GM23338 (cell line): ENCODE results near the gene CEP19. TPM values are rescaled to one million over a fixed set of nuclear protein-coding genes. Genes with fewer than 3 reads are reported as not detected.

Source experiments
- ATAC-seq: fragments of 200-7000 bp; cut with Tn5 transposase; 3 replicates; pipeline ENCODE4 v1.9.1; 2020
- DNase-seq: peaks from one replicate; pipeline ENCODE4 v3.0.0-alpha.2; 2015; ENCODE audit warnings: low spot score
- H2AFZ ChIP-seq: fragments of 200-600 bp; sonication (generic); 2 replicates; pipeline ENCODE4 v1.8.0; 2016; ENCODE audit warnings: antibody characterized with exemption, mild to moderate bottlenecking, moderate library complexity
- H3F3A ChIP-seq: fragments of 200-600 bp; sonication (generic); replicated peaks from 2 replicates; pipeline ENCODE4 v1.8.0; 2017; ENCODE audit warnings: antibody characterized with exemption, mixed run types, low read depth
- H3K27ac ChIP-seq: fragments of 200-600 bp; sonication (generic); 2 replicates; pipeline ENCODE4 v1.6.1; 2016; ENCODE audit warnings: low read depth
- H3K27me3 ChIP-seq: fragments of 200-600 bp; sonication (generic); 2 replicates; pipeline ENCODE4 v1.8.0; 2016; ENCODE audit warnings: mild to moderate bottlenecking, mixed run types, moderate library complexity; ENCODE audit not compliant: insufficient read depth
- H3K36me3 ChIP-seq: fragments of 200-600 bp; sonication (generic); 2 replicates; pipeline ENCODE4 v1.8.0; 2016; ENCODE audit warnings: mild to moderate bottlenecking; ENCODE audit not compliant: insufficient read depth
- H3K4me1 ChIP-seq: fragments of 200-600 bp; sonication (generic); 2 replicates; pipeline ENCODE4 v1.8.0; 2016; ENCODE audit warnings: mild to moderate bottlenecking, moderate library complexity; ENCODE audit not compliant: insufficient read depth
- H3K4me2 ChIP-seq: fragments of 200-600 bp; sonication (generic); 2 replicates; pipeline ENCODE4 v1.7.1; 2017; ENCODE audit warnings: mixed run types
- H3K4me3 ChIP-seq: fragments of 200-600 bp; sonication (generic); 2 replicates; pipeline ENCODE4 v1.6.1; 2016; ENCODE audit warnings: mixed run types
- H3K79me2 ChIP-seq: fragments of 200-600 bp; sonication (generic); replicated peaks from 2 replicates; pipeline ENCODE4 v1.8.0; 2017; ENCODE audit warnings: mild to moderate bottlenecking; ENCODE audit not compliant: insufficient read depth
- H3K9me2 ChIP-seq: fragments of 200-600 bp; sonication (generic); 2 replicates; pipeline ENCODE4 v1.8.0; 2017; ENCODE audit not compliant: insufficient read depth
- H4K20me1 ChIP-seq: fragments of 200-600 bp; sonication (generic); replicated peaks from 2 replicates; pipeline ENCODE4 v1.8.0; 2017; ENCODE audit warnings: mild to moderate bottlenecking; ENCODE audit not compliant: insufficient read depth
- H3K27ac Mint-ChIP-seq: 2 replicates; pipeline ENCODE4 v1.8.0; 2020; ENCODE audit warnings: inconsistent platforms, mild to moderate bottlenecking, moderate library complexity, mixed read lengths
- H3K27me3 Mint-ChIP-seq: 3 replicates; pipeline ENCODE4 v1.8.0; 2022; ENCODE audit warnings: low read depth, mild to moderate bottlenecking, moderate library complexity, mixed read lengths, inconsistent platforms; ENCODE audit not compliant: insufficient read depth, poor library complexity
- H3K36me3 Mint-ChIP-seq: 3 replicates; pipeline ENCODE4 v1.8.0; 2021; ENCODE audit warnings: low read depth, mild to moderate bottlenecking, inconsistent platforms, moderate library complexity, mixed read lengths
- H3K4me1 Mint-ChIP-seq: 3 replicates; pipeline ENCODE4 v1.8.0; 2020; ENCODE audit warnings: mild to moderate bottlenecking, inconsistent platforms, mixed read lengths
- H3K4me3 Mint-ChIP-seq: 3 replicates; pipeline ENCODE4 v1.8.0; 2021; ENCODE audit warnings: moderate library complexity, mild to moderate bottlenecking, inconsistent platforms, mixed read lengths
- H3K9me3 Mint-ChIP-seq: 3 replicates; pipeline ENCODE4 v1.8.0; 2020; ENCODE audit warnings: moderate library complexity, mild to moderate bottlenecking, inconsistent platforms, mixed read lengths
- CREB1 ChIP-seq: fragments of 250-450 bp; sonication (Bioruptor Pico); IDR thresholded peaks from 2 replicates; pipeline ENCODE4 v1.5.0; 2020; ENCODE audit warnings: low read depth, mild to moderate bottlenecking, moderate library complexity
- EZH2 ChIP-seq: fragments of 200-600 bp; sonication (generic); IDR thresholded peaks from one replicate; pipeline ENCODE4 v1.8.0; 2017; ENCODE audit warnings: antibody characterized with exemption, mild to moderate bottlenecking, low read depth; ENCODE audit not compliant: unreplicated experiment
- POLR2AphosphoS5 ChIP-seq: IDR thresholded peaks from 2 replicates; pipeline ENCODE4 v1.6.1; 2016; ENCODE audit warnings: antibody characterized with exemption, low read depth
- ZNF114 ChIP-seq: fragments of 250-450 bp; sonication (Bioruptor Pico); IDR thresholded peaks from 2 replicates; pipeline ENCODE4 v1.5.0; 2020; ENCODE audit warnings: mild to moderate bottlenecking, moderate library complexity
- ZNF331 ChIP-seq: fragments of 250-450 bp; sonication (Bioruptor Pico); IDR thresholded peaks from 2 replicates; pipeline ENCODE4 v1.5.0; 2020; ENCODE audit warnings: low read depth, mild to moderate bottlenecking, moderate library complexity
- polyA plus RNA-seq: library from polyadenylated mRNA; unstranded; fragments of >200 nt; fragmentation: Nextera tagmentation; extraction: Ambion mirVana; gene quantifications from 2 replicates; pipeline ENCODE4 v1.2.1, GENCODE V29; 2016
- total RNA-seq: library from RNA; depleted of rRNA; stranded (reverse); fragments of >200 nt; shearing (Covaris generic); gene quantifications from 2 replicates; pipeline ENCODE4 v1.2.3, GENCODE V29; 2014
- TF ChIP-seq, protein P1 (sequence below): IDR thresholded peaks from 2 replicates; pipeline ENCODE4 v1.6.1; 2016; ENCODE audit warnings: antibody characterized with exemption
- TF ChIP-seq, protein P2 (sequence below): IDR thresholded peaks from one replicate; pipeline ENCODE4 v1.6.1; 2018; ENCODE audit warnings: antibody characterized with exemption; ENCODE audit not compliant: unreplicated experiment

CEP19 gene
- total and polyA plus RNA-seq, 2 experiments from 2014 or later = 1.6 to 2.5 TPM

DNA sequence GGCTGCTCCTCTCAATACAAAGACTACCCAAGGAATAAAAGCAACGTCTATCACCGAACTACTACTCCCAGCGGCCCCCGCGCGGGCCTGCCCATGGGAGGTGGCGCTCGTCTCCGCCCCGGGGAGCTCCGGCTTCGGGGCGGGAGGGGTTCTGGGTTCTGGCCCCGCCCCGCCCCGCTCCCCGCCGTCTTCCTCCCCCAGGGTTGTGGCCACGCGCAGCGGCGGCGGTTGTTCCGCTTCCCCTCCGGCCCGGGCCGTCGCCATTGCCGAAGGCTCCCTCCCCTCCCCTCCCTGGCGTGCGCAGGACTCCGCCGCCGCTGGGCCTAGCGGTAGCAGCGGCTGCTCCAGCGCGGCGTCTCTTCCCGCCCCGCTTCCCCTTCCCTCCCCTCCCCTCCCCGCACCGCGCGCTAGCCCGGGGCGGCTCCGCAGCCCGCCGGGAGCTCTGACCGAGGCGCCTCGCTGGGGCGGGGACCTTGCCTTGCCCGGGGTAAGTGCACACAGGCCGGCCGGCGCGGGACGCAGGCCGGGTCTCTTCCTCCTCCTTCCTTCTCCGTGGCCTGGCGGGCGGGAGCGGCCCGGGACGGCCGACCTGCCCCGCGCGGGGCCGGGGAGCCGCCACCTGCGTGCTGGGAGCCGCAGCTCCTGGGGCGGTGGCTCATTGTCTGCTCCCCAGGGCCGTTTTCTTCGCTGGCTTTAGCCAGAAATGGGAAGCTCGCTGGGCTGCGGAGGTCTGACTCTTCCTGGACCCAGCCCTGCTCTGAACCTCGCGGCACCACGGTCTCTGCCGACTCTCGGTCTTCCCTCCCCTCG is 27.8 kb upstream of the CEP19 start, which contains the start of gene PAK2:
PAK2 (plus strand) TSS at position 187 of the 810 bp plus-strand sequence. CDS start 42,790 bp downstream, outside the sequence.
- H3K4me2 ChIP-seq = peak within 1 kb of the TSS; percentile 93
- Mint-ChIP-seq H3K27ac (peak within 1 kb of the TSS; percentile 98), H3K36me3 (peaks cover 8% of the 10 kb centered on the region), H3K4me1 (peaks cover 21% of the 10 kb centered on the region), H3K4me3 (peak within 1 kb of the TSS; percentile 98), H3K9me3 (peaks cover 4% of the 10 kb centered on the region; the same call in 1 of the 3 replicates), H3K27me3 (peaks cover 3% of the 10 kb centered on the region)
- peaks cover 34% of the 10 kb centered on the region for H3K4me1 ChIP-seq
- H3K27ac ChIP-seq = peak within 1 kb of the TSS; percentile 94
- peak; percentile 90 for ATAC-seq
- no peaks in the 10 kb centered on the region for H3K36me3 ChIP-seq
- peak within 1 kb of the TSS; percentile 91 for H2AFZ ChIP-seq
- H3K4me3 ChIP-seq = peak within 1 kb of the TSS; percentile 94
- peak; percentile 93 for DNase-seq
- no peaks in the 10 kb centered on the region for H3K9me2 ChIP-seq
- TF ChIP-seq CREB1 (CRISPR knock-in tag) = peak; percentile 48; the same call in 1 of the 2 replicates
- peak; percentile 90 for TF ChIP-seq POLR2AphosphoS5
- no peak for TF ChIP-seq ZNF331 (CRISPR knock-in tag)
- TF ChIP-seq, protein P1, sequence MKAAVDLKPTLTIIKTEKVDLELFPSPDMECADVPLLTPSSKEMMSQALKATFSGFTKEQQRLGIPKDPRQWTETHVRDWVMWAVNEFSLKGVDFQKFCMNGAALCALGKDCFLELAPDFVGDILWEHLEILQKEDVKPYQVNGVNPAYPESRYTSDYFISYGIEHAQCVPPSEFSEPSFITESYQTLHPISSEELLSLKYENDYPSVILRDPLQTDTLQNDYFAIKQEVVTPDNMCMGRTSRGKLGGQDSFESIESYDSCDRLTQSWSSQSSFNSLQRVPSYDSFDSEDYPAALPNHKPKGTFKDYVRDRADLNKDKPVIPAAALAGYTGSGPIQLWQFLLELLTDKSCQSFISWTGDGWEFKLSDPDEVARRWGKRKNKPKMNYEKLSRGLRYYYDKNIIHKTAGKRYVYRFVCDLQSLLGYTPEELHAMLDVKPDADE = peak; percentile 59
- TF ChIP-seq ZNF114 = no peak
- H3K79me2 ChIP-seq = peaks cover 49% of the 10 kb centered on the region
- peaks cover 22% of the 10 kb centered on the region for H4K20me1 ChIP-seq
- no peaks in the 10 kb centered on the region for H3K27me3 ChIP-seq
- H3F3A ChIP-seq = 0 out of 2 replicates have a peak, but pooled peaks cover 3% of the 10 kb centered on the region

DNA sequence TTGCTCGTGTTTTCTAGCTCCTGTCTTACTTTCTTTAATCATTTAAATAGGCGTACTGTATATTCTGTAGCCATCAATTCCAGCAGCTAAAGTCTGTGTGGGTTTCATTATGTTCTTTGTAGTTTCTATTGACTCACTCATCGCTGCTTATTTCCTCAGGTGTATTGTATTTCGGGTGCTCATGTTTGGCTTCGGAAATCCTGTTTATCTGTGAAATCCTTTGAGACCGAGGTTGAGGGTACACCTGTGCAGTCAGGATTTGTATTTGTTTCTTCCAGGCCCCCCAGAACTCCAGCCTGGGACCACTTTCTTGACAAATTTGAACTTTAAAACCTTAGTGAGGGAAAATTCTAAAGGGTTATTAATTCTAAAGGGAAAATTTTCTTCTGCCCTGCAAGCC is 25.6 kb upstream of the CEP19 start:
- H3K27me3 ChIP-seq = no peaks in the 10 kb centered on the region
- DNase-seq (no peak), ATAC-seq (no peak)
- peaks cover 14% of the 10 kb centered on the region for H3K4me1 ChIP-seq
- peaks cover 8% of the 10 kb centered on the region; the same call in 1 of the 2 replicates for H4K20me1 ChIP-seq
- peaks cover 3% of the 10 kb centered on the region for H3K27me3 Mint-ChIP-seq
- no peak overlapping the region for H3K4me2 ChIP-seq
- H3K9me3 Mint-ChIP-seq = peaks cover 4% of the 10 kb centered on the region; the same call in 1 of the 3 replicates
- H3K36me3 Mint-ChIP-seq = peaks cover 8% of the 10 kb centered on the region
- peaks cover 27% of the 10 kb centered on the region for H3K79me2 ChIP-seq
- H3K4me1 Mint-ChIP-seq = peaks cover 11% of the 10 kb centered on the region
- no peak overlapping the region for H2AFZ ChIP-seq
- H3F3A ChIP-seq = 0 out of 2 replicates have a peak, but pooled peaks cover 3% of the 10 kb centered on the region
- no peak overlapping the region for H3K27ac ChIP-seq
- no peak overlapping the region for H3K27ac Mint-ChIP-seq
- no peak overlapping the region for H3K4me3 ChIP-seq
- H3K4me3 Mint-ChIP-seq = no peak overlapping the region
- H3K36me3 ChIP-seq = no peaks in the 10 kb centered on the region
- H3K9me2 ChIP-seq = no peaks in the 10 kb centered on the region
- no peak for TF ChIP-seq EZH2
- TF ChIP-seq, protein P2, sequence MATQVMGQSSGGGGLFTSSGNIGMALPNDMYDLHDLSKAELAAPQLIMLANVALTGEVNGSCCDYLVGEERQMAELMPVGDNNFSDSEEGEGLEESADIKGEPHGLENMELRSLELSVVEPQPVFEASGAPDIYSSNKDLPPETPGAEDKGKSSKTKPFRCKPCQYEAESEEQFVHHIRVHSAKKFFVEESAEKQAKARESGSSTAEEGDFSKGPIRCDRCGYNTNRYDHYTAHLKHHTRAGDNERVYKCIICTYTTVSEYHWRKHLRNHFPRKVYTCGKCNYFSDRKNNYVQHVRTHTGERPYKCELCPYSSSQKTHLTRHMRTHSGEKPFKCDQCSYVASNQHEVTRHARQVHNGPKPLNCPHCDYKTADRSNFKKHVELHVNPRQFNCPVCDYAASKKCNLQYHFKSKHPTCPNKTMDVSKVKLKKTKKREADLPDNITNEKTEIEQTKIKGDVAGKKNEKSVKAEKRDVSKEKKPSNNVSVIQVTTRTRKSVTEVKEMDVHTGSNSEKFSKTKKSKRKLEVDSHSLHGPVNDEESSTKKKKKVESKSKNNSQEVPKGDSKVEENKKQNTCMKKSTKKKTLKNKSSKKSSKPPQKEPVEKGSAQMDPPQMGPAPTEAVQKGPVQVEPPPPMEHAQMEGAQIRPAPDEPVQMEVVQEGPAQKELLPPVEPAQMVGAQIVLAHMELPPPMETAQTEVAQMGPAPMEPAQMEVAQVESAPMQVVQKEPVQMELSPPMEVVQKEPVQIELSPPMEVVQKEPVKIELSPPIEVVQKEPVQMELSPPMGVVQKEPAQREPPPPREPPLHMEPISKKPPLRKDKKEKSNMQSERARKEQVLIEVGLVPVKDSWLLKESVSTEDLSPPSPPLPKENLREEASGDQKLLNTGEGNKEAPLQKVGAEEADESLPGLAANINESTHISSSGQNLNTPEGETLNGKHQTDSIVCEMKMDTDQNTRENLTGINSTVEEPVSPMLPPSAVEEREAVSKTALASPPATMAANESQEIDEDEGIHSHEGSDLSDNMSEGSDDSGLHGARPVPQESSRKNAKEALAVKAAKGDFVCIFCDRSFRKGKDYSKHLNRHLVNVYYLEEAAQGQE = no peak
